ENCODE data around the gene WDFY3. TPM values are rescaled to one million over a fixed set of nuclear protein-coding genes. Genes with fewer than 3 reads are reported as not detected.

Gene WDFY3
- total and polyA plus RNA-seq, 7 donors = 3.2 to 54.2 (median 38.2) TPM

- 79 to 88% (median 85%) methylated on average over 4 of the region's 4 CpGs for WGBS, 3 donors
- no peak overlapping the region for H3K4me3 ChIP-seq
- intact Hi-C loops (cut with DNase I) = no loop called here
- TF ChIP-seq, protein P1, sequence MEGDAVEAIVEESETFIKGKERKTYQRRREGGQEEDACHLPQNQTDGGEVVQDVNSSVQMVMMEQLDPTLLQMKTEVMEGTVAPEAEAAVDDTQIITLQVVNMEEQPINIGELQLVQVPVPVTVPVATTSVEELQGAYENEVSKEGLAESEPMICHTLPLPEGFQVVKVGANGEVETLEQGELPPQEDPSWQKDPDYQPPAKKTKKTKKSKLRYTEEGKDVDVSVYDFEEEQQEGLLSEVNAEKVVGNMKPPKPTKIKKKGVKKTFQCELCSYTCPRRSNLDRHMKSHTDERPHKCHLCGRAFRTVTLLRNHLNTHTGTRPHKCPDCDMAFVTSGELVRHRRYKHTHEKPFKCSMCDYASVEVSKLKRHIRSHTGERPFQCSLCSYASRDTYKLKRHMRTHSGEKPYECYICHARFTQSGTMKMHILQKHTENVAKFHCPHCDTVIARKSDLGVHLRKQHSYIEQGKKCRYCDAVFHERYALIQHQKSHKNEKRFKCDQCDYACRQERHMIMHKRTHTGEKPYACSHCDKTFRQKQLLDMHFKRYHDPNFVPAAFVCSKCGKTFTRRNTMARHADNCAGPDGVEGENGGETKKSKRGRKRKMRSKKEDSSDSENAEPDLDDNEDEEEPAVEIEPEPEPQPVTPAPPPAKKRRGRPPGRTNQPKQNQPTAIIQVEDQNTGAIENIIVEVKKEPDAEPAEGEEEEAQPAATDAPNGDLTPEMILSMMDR (IDR thresholded peaks at IDR 0.05) = no peak
- ATAC-seq (no peak), DNase-seq (no peak)
- no peaks in the 10 kb centered on the region for H3K9me3 ChIP-seq
- no peaks in the 10 kb centered on the region for H3K36me3 ChIP-seq (ENCODE audit: insufficient read depth in 1 of 2, low read depth in 1 of 2)
- H3K27me3 ChIP-seq (ENCODE audit: insufficient read depth in 3 of 3, low read length in 2 of 3) = no peaks in the 10 kb centered on the region
- H3K4me1 ChIP-seq = peaks cover 9% of the 10 kb centered on the region
- no peak overlapping the region for H3K27ac ChIP-seq
These were observed 86.8 kb downstream of the WDFY3 start for GRCh38 chr4:84879651-84880200.

- H3K4me3 ChIP-seq = no peak overlapping the region
- intact Hi-C loops (cut with DNase I) = no loop called here
- H3K4me1 ChIP-seq = peaks cover 9% of the 10 kb centered on the region
- DNase-seq (no peak), ATAC-seq (no peak)
- WGBS, 3 donors = 82 to 92% (median 88%) methylated on average over 3 of the region's 3 CpGs
- no peaks in the 10 kb centered on the region for H3K27me3 ChIP-seq (ENCODE audit: insufficient read depth in 3 of 3, low read length in 2 of 3)
- no peaks in the 10 kb centered on the region for H3K36me3 ChIP-seq (ENCODE audit: insufficient read depth in 1 of 2, low read depth in 1 of 2)
- no peaks in the 10 kb centered on the region for H3K9me3 ChIP-seq
- TF ChIP-seq, protein P1 (IDR thresholded peaks at IDR 0.05) = no peak
- H3K27ac ChIP-seq = no peak overlapping the region
These were observed 87.9 kb downstream of the WDFY3 start for GRCh38 chr4:84878546-84878945.

DNA sequence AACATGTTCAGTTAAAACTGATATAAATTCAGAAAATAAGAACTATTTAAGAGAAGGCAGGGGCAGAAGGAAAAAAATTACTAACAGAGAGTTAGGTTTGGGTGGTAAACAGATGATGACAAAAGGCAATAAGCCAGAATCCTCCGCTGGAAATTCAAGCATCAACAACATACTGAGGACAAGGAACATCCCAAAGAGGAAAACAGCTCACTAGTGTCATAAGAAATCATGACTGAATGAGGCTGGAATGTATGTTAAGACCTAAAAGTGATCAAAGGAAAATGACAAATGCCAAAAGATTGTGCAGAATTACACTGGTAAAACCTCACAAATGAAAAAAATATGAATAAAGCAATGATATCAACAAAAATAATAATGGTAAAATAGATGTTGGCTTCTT, 88.4 kb downstream of the WDFY3 start:
- H3K36me3 ChIP-seq (ENCODE audit: insufficient read depth in 1 of 2, low read depth in 1 of 2) = no peaks in the 10 kb centered on the region
- intact Hi-C loops (cut with DNase I) = no loop called here
- WGBS, 3 donors = 63 to 75% (median 65%) methylated on average over 1 of the region's 1 CpG
- H3K27me3 ChIP-seq (ENCODE audit: insufficient read depth in 3 of 3, low read length in 2 of 3) = no peaks in the 10 kb centered on the region
- H3K4me1 ChIP-seq = peaks cover 9% of the 10 kb centered on the region
- TF ChIP-seq, protein P1 (IDR thresholded peaks at IDR 0.05) = no peak
- no peak overlapping the region for H3K27ac ChIP-seq
- peak in 1 of 4 donors; percentile 57 for ATAC-seq
- no peak overlapping the region for H3K4me3 ChIP-seq
- no peaks in the 10 kb centered on the region for H3K9me3 ChIP-seq
- DNase-seq = no peak

DNA sequence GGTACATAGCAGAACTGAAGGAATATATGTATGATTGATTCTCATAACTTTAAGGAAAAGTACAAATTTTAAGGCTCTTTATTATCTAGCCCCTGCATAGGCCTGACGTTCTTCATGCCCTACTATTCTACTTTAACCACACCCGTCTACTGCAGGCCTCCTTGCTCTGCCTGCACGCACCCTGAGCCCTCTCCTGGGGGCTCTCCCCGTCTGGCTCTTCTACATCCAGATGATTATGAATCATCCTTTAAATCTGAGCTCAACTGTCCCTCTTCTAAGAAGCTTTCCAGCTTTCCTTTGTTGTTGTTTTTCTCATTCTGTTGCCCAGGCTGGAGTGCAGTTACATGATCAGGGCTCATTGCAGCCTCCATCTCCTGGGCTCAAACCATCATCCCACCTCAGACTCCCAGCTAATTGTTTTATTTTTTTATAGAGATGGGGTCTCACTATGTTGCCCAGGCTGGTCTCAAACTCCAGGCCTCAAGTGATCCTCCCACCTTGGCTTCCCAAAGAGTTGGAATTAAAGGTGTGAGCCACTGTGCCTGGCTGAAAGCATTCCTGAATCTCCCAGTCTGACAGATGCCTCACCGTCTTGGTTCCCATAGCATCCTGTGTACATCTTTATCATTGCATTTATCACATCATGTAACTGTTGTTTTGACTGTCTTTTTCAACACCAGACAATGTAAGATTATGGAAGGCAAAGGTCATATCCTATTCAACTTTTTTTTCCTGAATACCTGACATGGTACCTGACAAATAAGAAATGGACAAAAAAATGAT, 89.2 kb downstream of the WDFY3 start:
- DNase-seq (no peak), ATAC-seq (no peak)
- no peaks in the 10 kb centered on the region for H3K9me3 ChIP-seq
- intact Hi-C loops (cut with DNase I) = no loop called here
- H3K4me3 ChIP-seq = no peak overlapping the region
- H3K36me3 ChIP-seq (ENCODE audit: insufficient read depth in 1 of 2, low read depth in 1 of 2) = no peaks in the 10 kb centered on the region
- WGBS, 3 donors = 80 to 83% (median 80%) methylated on average over 5 of the region's 5 CpGs
- peaks cover 9% of the 10 kb centered on the region for H3K4me1 ChIP-seq
- no peak overlapping the region for H3K27ac ChIP-seq
- no peaks in the 10 kb centered on the region for H3K27me3 ChIP-seq (ENCODE audit: insufficient read depth in 3 of 3, low read length in 2 of 3)
- TF ChIP-seq, protein P1 (IDR thresholded peaks at IDR 0.05) = no peak

All from psoas muscle (tissue), 8 donors.